HG03575 (cell line): Measurements from ENCODE around the gene IMPACT.

Experiments used
- ATAC-seq: cut with Tn5 transposase; IDR thresholded peaks from one replicate; pipeline ENCODE4 v1.9.1; 2021; ENCODE audit not compliant: unreplicated experiment, insufficient number of reproducible peaks, low FRiP score; ENCODE audit errors: extremely low read depth

Gene IMPACT, protein sequence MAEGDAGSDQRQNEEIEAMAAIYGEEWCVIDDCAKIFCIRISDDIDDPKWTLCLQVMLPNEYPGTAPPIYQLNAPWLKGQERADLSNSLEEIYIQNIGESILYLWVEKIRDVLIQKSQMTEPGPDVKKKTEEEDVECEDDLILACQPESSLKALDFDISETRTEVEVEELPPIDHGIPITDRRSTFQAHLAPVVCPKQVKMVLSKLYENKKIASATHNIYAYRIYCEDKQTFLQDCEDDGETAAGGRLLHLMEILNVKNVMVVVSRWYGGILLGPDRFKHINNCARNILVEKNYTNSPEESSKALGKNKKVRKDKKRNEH

DNA sequence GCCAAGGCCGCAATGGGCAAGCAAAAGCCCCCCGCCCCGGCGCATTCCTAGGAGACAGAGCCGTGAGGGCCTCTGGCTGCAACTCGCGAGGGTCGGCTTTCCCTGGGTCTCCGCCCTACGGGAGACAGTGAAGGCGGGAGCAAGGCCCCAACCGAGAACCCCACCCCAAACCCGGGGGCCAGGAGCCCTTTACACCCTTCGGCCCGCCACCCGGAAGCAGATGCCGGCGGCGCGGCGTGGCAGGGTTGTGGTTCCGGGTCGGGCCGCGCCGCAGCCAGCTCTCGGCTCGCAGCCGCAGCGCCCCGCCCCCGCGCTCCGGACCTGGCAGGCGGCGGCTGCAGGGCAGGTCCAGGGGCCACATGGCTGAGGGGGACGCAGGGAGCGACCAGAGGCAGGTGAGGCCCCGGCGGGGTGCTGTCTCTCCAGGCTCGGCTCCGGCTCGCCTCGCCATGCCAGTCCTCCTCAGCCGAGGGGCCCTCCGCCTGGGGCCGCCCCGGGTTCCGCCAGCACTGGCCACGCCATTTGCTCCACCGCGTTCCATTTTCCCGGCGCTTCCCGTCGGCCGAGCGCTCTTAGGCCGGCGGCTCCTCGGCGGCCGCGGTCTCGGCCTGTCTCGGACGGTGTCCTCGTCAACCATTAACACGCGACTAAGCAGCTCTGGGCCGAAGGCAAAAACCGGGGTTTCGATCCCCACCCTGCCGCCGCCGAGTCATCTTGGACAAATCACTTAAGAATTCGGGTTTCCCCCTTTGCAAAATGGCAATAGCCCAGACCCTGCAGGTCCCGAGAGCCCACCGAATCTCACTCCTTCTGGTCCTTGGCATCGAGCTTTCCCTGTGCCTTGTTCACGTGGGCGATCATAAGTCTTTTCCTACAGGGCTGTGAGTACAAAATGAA is at the start of gene IMPACT:
Gene IMPACT, plus strand, starts transcription at position 273 of the 897 bp plus-strand sequence. Its CDS starts 87 bp downstream, at position 360.
- ATAC-seq, result no peak

DNA sequence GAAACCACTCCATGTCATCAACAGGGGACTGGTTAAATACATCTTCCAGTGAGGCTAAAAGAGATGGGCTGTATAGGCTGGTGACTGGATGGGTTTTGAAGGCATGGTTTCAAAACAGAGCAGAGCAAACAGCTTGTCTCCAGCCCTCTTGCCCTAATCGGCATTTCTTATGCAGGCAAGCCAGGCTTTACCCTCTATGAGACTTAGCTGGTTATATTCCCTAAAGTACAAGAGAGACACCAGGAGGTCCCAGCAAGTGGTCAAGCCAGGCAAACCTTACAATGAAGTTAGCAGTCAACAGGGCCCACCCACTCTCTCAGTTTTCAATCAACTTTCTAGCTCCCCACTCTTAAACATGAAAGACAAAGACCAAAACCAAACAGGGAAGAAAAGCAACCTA is 47.9 kb upstream of the IMPACT start:
- ATAC-seq, result no peak

DNA sequence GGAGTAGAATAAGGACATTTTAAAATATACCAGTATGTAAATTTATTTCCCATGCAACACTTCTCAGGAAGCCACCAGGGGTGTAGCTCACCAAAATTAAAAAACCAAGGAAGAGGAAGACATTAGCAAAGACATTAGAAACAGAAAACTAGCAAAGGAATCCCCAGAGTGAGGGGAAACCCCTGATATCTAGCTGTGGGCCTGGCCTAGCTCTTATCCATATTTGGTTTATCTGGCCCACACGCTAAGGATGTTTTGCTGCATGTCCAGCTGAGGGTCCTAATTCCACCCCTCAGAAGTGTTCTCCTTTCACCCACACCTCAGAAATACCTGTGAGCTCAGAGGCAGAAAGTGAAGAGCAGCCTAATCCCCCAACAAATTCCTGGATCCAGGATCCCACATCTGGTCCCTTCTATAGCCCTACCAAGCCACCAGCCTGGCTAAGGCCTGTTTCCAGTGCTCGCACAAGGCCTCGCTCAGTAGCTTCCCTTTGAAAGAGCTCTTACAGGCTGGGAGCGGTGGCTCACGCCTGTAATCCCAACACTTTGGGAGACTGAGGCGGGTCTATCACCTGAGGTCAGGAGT is 46.2 kb upstream of the IMPACT start:
- ATAC-seq, result no peak

DNA sequence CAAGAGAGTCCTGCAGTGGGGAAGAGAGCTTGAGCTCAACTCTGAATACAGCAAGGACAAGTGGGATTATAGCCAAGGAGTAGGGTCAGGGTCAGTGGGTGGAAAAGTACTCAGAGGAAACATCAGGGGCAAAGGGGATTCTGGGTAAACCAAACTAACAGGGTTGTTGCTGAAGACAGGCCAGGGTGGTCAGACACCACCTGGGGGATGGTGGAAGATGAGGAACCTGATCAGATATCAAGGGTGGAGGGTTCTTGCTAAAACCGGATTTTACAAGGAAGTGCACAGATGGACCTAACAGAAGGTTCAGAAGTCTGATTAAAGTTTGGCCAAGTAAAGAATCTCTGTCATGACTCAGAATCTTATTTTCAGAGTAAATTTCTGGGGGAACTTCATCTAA is 45.3 kb upstream of the IMPACT start:
- no peak for ATAC-seq

DNA sequence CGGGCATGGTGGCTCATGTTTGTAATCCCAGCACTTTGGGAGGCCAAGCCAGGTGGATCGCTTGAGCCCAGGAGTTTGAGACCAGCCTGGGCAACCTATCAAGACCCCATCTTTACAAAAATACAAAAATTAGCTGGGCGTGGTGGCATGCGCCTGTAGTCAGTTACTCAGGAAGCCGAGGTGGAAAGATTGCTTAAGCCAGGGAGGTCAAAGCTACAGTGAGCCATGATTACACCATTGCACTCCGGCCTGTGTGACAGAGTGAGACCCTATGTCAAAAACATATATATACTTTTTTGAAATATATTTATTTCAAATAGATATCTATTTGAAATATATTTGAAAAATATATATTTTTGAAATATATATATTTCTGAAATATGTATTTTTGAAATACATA is 39.8 kb upstream of the IMPACT start:
- no peak for ATAC-seq

DNA sequence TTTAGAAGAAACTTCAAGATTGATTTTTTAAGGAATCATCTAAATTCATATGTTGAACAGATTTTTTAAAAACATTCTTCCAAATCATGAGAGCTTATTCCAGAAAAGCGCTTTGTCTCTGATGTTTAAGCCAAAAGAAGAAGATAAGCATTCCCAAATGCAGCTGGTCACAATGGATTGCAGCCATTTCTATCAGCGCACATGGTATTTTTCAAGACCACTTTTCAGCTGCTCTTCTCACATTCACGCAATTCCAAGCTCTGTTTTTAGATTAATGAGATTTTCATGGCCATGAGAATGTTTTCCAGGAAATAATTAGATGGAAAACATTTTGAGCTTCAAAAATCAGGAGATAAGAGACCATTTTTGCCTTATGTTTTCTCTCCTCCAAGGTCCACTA is 37.5 kb upstream of the IMPACT start:
- ATAC-seq, result no peak

DNA sequence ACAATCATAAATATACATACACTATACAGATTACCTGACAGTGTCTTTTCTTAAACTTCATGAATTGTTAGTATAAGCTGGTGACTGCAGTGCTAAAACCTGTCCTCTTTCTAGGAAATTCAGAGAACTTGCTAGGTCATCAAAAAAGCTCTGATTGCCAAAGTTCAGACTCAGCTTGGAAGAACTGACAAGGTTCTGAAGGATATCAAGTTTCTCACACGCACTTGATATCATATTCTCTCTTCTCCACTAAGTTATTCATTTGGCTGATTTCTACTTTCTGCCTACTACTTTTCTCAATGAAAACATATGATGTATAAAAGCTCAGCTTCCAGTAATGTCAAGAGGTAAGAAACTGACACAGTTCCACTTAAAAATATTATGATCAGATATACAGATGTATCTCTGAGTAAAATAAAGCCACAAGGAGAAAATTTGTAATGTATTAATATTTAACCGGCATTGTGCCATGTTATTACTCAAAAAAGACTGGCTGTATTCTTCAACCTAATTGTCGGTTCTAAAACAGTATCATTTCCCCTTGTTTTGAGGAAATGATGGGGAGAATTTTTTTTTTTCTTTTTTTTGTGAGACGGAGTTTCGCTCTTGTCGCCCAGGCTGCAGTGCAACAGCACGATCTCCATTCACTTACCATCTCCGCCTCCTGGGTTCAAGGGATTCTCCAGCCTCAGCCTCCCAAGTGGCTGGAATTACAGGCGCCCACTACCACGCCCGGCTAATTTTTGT is 31.2 kb upstream of the IMPACT start:
- ATAC-seq, result no peak

DNA sequence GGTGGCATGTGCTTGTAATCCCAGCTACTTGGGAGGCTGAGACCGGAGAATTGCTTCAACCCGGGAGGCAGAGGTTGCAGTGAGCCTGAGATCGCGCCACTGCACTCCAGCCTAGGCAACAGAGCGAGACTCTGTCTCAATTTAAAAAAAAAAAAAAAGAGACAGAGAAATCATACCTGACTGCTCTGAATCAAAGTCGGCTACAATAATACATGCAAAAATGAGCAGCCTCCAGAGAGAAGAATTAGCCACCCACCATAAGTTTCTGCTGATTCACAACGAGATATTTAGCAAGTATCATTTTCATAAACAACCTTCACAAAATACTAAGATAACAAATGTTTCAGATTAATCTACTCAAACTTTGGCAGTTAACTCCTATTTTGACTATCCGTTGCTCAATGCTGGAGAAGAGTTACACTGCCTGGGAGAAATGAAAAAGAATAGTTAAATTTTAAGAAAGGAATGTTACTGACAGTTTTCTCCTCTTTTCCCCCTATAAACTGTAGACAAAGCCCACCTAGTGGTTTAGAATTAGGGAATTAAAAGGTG is 30.3 kb upstream of the IMPACT start:
- ATAC-seq, result no peak

DNA sequence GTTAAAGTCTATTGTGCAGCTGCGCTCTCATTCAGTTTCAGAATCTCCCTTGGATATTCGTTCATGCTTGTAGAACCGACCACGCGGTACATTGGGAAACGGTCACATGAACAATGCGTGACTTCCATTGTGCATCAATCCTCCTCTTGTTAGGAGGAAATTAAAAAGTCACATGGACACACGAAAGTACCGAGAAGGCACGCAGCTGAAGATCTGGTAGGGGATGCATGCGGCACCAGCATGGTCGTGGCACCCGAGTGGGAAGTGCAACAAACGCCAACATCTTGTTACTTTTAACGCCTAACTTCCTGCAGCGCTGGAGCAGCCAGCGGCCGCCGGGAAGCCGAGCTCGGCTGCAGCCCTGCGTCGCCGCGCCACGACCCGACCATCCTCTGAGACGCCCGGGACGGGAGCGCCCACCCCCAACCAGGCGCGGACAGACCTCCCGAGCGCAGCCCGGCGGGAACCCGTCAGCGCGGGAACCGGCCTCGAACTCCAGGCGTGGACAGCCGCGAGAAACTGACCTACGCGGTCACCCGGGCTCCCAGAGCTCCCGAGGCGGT is 29.3 kb upstream of the IMPACT start:
- ATAC-seq, result no peak

DNA sequence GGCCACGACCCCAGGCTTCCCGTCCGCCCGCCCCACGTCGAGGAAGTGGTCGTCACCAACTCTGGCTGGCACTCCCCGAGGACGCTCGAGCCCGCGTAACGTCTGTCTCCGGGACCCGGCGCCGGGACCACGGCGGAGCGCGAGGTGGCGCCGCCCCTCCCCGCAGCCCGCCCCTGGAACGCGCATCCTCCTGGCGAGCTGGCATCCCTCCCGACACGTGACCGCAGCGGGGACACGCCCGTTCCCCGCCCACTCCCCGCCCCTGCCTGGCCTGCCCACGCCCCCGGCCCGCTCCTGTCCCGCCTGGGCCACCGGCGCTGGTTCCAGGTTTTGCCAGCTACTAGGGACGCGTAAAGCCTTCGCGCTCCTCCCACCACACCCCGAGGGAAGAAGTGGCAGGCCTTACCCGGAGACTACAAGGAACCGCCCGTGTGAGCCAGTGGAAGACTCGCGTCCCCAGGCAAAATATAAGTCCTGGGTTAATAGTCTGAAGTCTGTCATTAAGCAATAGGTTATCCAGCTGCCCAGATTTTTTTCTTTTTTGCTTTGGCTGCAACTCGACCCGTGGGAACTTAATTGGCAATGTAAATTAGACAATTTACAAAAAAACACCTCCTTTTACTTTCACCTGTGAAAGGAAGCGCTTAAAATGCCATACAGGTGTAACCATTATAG is 28.6 kb upstream of the IMPACT start, which contains the start of gene OSBPL1A:
Gene OSBPL1A, minus strand, starts transcription at position 131 of the 675 bp plus-strand sequence. CDS start 20,291 bp downstream, outside the sequence.
- ATAC-seq, result no peak

DNA sequence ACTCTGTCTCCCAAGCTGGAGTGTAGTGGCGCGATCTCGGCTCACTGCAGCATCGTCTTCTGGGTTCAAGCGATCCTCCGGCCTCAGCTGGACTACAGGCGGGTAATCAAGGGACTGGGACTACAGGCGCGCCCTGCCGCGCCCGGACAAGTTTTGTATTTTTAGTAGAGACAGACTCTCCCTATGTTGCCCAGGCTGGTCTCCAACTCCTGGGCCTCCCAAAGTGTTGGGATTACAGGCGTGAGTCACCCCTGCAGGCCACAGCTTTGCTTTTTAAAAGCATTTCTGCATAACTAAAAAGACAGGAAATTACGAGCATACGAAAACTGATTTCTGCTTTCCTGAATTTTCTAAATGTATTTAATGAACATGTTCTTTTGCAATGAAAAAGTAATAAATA is 27.9 kb upstream of the IMPACT start:
- no peak for ATAC-seq

DNA sequence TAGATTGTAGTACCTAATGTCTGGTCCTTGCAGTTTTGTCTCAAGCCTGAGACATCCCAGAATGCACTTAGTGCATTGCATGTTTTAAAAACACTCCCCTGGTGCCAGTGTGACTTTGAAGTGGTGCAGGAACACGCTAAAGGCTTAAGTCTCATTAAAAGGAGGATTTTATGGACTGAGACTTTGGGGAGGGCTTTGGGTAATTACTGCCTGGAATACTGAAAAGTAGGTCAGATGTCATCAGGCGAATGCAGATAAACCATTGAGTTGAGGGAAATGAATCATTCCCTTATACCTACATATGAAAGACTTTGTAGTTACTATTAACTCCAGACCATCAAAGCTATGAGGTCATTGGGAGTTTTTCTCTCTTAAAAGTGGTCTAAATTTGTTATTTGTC is 25.9 kb upstream of the IMPACT start:
- no peak for ATAC-seq

DNA sequence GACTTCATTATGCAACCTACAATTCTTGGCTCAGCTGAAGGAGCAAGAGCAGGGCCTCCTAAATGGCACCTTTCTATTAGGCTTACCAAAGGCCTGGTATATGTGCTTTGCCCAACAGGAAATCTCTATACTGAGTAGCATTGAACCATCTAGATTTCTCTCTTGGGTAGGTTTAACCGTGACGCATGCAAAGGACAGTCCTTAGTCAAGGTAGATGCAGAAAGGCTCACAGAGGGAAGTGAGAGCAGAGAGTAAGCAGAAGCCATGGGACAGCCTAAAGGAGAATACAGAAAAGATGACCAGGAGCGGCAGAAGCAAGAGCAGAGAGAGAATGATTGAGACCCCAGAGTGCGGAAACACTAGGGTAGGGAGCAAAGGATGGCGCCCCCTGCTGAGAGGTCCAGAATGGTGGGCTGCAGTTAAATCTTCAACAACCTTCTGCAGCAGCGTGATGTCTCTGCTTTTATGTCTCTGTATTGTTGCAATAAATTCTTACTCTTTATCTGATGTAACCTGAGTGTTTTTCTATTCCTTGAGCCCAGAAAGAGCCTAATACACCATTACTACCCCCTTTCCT is 24.2 kb upstream of the IMPACT start:
- no peak for ATAC-seq

DNA sequence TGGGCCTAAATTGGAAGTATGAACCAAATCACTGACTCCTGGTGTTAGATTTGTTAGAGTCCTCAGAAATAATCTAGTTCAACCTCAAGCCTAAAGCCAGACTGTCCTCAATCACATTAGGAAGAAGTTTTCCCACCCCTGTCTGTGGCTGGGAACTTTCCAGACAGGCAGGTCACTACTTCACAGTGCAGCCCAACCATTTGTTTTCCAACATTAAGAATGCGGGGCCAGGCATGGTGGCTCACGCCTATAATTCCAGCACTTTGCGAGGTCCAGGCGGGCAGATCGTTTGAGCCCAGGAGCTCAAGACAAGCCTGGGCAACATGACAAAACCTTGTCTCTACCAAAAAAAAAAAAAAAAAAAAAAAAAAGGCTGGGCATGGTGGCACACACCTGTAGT is 23.4 kb upstream of the IMPACT start:
- no peak for ATAC-seq

DNA sequence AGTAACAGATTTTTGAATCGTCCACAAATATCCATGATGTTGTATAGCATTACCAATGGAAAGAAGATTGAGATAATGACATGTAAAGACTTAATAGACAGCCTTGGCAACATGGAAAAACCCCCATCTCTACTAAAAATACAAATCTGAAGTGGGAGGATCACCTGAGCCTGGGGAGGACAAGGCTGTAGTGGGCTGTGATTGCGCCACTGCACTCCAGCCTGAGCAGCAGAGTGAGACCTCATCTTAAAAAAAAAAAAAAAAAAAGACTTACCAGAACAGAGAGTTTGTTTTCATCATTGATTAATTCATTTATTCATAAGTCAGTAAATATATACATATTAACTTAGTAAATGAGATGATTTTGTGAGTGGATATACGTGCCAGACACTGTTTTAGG is 21.9 kb upstream of the IMPACT start:
- ATAC-seq, result no peak

DNA sequence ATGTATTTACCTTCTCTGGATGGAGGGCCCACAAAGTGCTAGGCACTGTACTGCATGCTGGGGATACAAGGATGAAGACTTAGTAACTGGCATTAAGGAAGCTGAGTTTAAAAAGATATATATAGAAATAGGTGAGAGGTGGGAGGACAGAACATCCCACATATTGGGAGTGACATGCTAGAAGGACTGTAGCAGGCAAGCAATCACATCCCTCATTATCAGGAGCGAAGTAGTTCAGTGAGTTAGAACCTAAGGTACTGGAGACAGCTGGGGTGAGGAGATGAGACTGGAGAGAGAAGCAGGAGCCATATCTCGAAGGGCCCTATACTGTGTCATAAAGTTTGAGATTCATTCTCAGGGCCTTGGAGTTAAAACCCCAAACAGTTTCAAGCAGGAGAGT is 18.0 kb upstream of the IMPACT start:
- no peak for ATAC-seq

DNA sequence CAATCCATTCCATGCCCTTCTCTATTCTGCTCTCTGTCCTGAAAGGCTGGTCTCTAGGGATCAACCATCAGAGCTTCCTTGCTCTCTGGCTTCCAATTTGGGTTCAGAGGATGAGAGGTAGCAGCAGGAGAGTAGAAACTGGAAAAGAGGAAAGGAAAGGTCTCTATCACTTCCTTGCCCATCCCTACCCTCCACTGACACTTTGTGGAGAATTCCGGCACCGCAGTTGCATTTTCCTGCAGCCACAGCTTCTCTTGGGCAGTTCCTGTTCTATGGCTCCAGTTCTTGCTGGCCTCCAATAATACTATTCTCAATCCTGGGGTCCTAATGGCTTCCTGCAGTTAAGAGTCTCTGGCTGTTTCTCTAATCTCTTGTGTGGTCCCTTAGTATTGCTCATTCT is 13.3 kb upstream of the IMPACT start:
- no peak for ATAC-seq
